ENCODE results near the gene IP6K1.

GRCh38 chr3:49754536-49754935 is 31.8 kb downstream of the IP6K1 start:
- TF ChIP-seq, protein P1, sequence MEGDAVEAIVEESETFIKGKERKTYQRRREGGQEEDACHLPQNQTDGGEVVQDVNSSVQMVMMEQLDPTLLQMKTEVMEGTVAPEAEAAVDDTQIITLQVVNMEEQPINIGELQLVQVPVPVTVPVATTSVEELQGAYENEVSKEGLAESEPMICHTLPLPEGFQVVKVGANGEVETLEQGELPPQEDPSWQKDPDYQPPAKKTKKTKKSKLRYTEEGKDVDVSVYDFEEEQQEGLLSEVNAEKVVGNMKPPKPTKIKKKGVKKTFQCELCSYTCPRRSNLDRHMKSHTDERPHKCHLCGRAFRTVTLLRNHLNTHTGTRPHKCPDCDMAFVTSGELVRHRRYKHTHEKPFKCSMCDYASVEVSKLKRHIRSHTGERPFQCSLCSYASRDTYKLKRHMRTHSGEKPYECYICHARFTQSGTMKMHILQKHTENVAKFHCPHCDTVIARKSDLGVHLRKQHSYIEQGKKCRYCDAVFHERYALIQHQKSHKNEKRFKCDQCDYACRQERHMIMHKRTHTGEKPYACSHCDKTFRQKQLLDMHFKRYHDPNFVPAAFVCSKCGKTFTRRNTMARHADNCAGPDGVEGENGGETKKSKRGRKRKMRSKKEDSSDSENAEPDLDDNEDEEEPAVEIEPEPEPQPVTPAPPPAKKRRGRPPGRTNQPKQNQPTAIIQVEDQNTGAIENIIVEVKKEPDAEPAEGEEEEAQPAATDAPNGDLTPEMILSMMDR (IDR thresholded peaks at IDR 0.05 in 8 of 11, conservative IDR thresholded peaks at IDR 0.05 in 3 of 11), result no peak
- TF ChIP-seq POLR2AphosphoS5 (IDR thresholded peaks at IDR 0.05) (no peak), POLR2A (IDR thresholded peaks at IDR 0.05) (no peak)
